ENCODE measurements around the gene VAC14.

DNA sequence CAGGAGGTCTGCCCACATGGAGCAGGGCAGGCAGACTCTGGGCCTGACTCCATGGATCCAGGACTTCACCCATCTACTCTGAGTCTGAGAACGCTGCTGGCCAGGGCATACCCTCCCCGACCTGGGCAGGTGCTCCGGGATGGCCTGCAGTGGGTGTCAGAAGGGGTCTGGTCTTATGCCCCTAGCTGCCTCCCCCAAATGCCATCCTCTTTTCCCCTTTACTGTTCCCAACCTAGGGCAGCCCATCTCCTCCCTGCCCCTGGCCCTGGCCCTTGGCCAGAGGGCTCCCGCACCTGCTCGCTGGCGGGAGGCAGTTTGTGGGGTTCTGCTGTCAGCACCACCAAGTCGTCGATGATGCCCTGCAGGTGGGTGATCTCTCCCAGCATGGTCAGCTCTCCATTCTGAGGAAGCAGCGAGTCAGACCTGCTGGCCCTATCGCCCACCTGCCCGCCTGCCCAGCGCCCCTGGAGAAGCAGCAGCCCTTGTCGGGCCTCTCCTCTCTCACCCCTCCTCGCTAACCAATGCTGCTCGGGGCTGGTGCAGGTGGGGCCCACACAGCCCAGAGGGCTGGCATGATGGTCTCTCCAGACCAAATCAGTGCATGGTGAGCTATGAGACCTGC is 123.3 kb downstream of the VAC14 start:
- TF ChIP-seq CTCF (IDR thresholded peaks at IDR 0.05; ENCODE audit: poor library complexity, severe bottlenecking) (no peak), POLR2AphosphoS5 (IDR thresholded peaks at IDR 0.05) (no peak), EP300 (conservative IDR thresholded peaks at IDR 0.05; ENCODE audit: poor library complexity, severe bottlenecking) (no peak)
